Esophagus muscularis mucosa (tissue), 4 donors: ENCODE measurements around the gene MOCOS. TPM values are rescaled to one million over a fixed set of nuclear protein-coding genes. Genes with fewer than 3 reads are reported as not detected.

Experiments used
- DNase-seq: peaks from one replicate; pipeline ENCODE4 v3.0.0-alpha.2; 2017; ENCODE audit errors: extremely low spot score
- H3K27ac ChIP-seq, 4 donors: fragments of 200-600 bp; sonication (generic); replicated peaks in 1 of 4; 1 replicate in 3 of 4; 2 replicates in 1 of 4; pipeline ENCODE4 v1.5.1; 2016 to 2019; ENCODE audit warnings: mild to moderate bottlenecking in 1 of 4
- H3K27me3 ChIP-seq, 4 donors: fragments of 200-600 bp; sonication (generic); one replicate each; pipeline versions ENCODE4 v1.5.1 to v1.6.0; 2016 to 2019
- H3K36me3 ChIP-seq, 4 donors: fragments of 200-600 bp; sonication (generic); one replicate each; pipeline ENCODE4 v1.5.1; 2016 to 2019
- H3K4me1 ChIP-seq, 4 donors: fragments of 200-600 bp; sonication (generic); one replicate each; pipeline ENCODE4 v1.5.1; 2016 to 2019
- H3K4me3 ChIP-seq, 4 donors: fragments of 200-600 bp; sonication (generic); 1 replicate in 2 of 4; 2 replicates in 2 of 4; pipeline ENCODE4 v1.5.1; 2016 to 2019; ENCODE audit warnings: mild to moderate bottlenecking in 4 of 4, moderate library complexity in 1 of 4
- H3K9me3 ChIP-seq, 4 donors: fragments of 200-600 bp; sonication (generic); 1 replicate in 3 of 4; 2 replicates in 1 of 4; pipeline ENCODE4 v1.5.1; 2016 to 2019
- CTCF ChIP-seq, 3 experiments: fragments of 200-600 bp in 2 of 3; fragments of 450-650 bp in 1 of 3; sonication (generic) in 2 of 3; IDR thresholded peaks; one replicate each; pipeline ENCODE4 v1.5.1; 2017 to 2019; ENCODE audit warnings: antibody characterized with exemption in 3 of 3, mild to moderate bottlenecking in 2 of 3, moderate library complexity in 1 of 3
- EP300 ChIP-seq: sonication (generic); formaldehyde crosslinking; IDR thresholded peaks from one replicate; pipeline ENCODE4 v1.6.1; 2017; ENCODE audit warnings: antibody characterized with exemption
- POLR2A ChIP-seq: fragments of 450-650 bp; IDR thresholded peaks from one replicate; pipeline ENCODE4 v1.6.1; 2017; ENCODE audit warnings: antibody characterized with exemption, moderate library complexity, mild to moderate bottlenecking, low read depth
- POLR2AphosphoS5 ChIP-seq, 2 donors: sonication (generic); formaldehyde crosslinking; IDR thresholded peaks; one replicate each; pipeline ENCODE4 v1.6.1; 2017; ENCODE audit warnings: antibody characterized with exemption in 2 of 2
- WGBS: methylation state at CpG from one replicate; pipeline ENCODE4 v1.1.5; 2018; 5-methylcytosine and 5-hydroxymethylcytosine counted together
- intact Hi-C: fragments of 100-400 bp; cut with DNase I; formaldehyde crosslinking; loops from one replicate; pipeline ENCODE4 v1.15.1; 2023
- total RNA-seq, 4 donors: library from RNA; depleted of rRNA; stranded (reverse); fragments of >200 nt; gene quantifications; one replicate each; pipeline versions ENCODE4 v1.1.0 to v1.2.1, GENCODE V29; 2016

Gene MOCOS
- total RNA-seq, 4 donors from 2014 or later: 0.98 to 1.7 (median 1.4) TPM

DNA sequence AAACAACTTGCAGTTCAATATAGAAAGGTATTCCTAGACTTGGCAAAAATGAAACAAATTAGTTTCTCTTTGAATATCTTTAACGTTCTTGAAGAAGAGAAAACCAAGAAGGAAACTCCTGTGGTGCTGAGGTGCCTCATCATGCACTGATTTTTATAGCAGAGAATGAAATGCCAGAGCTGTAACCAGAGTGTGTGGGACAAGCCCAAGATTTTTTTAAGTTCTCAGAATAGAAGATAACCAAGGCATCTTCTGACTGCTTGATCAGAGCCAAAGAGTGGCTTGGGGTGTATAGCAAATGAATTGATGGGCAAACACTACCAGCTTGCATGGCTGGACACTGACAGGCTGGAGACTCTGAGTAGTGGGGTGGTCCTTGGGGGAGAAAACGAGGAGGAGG, 118.1 kb downstream of the MOCOS start:
- no peaks in the 10 kb centered on the region for H3K36me3 ChIP-seq
- peak; percentile 47 for DNase-seq
- H3K9me3 ChIP-seq: no peaks in the 10 kb centered on the region
- no peak overlapping the region for H3K4me3 ChIP-seq
- H3K27ac ChIP-seq: no peak overlapping the region
- intact Hi-C loops: no loop called here
- TF ChIP-seq POLR2A (no peak), EP300 (no peak), POLR2AphosphoS5 (IDR thresholded peaks at IDR 0.05) (no peak), CTCF (IDR thresholded peaks at IDR 0.05) (no peak)
- no peaks in the 10 kb centered on the region for H3K27me3 ChIP-seq
- peaks cover 0 to 8% (median 4%) of the 10 kb centered on the region in 4 donors for H3K4me1 ChIP-seq
- WGBS: 52% methylated on average over 2 of the region's 2 CpGs

- Histone ChIP-seq H3K4me1 (peaks cover 0 to 15% (median 4%) of the 10 kb centered on the region in 4 donors), H3K27ac (no peak overlapping the region), H3K9me3 (no peaks in the 10 kb centered on the region), H3K4me3 (no peak overlapping the region), H3K27me3 (no peaks in the 10 kb centered on the region), H3K36me3 (no peaks in the 10 kb centered on the region)
- no peak for TF ChIP-seq CTCF (IDR thresholded peaks at IDR 0.05)
- no peak for TF ChIP-seq POLR2AphosphoS5 (IDR thresholded peaks at IDR 0.05)
- no peak for TF ChIP-seq POLR2A
- TF ChIP-seq EP300: no peak
- DNase-seq: no peak
- intact Hi-C loops: no loop called here
Measured at GRCh38 chr18:36307513-36307912, 120.2 kb downstream of the MOCOS start.

- no peak for TF ChIP-seq POLR2AphosphoS5 (IDR thresholded peaks at IDR 0.05)
- TF ChIP-seq POLR2A: no peak
- TF ChIP-seq CTCF (IDR thresholded peaks at IDR 0.05): no peak
- TF ChIP-seq EP300: no peak
- WGBS: 83% methylated on average over 7 of the region's 7 CpGs
- intact Hi-C loops: no loop called here
- Histone ChIP-seq H3K9me3 (no peaks in the 10 kb centered on the region), H3K27me3 (no peaks in the 10 kb centered on the region), H3K36me3 (no peaks in the 10 kb centered on the region), H3K27ac (no peak overlapping the region), H3K4me1 (peaks cover 0 to 25% (median 4%) of the 10 kb centered on the region in 4 donors), H3K4me3 (no peak overlapping the region)
- DNase-seq: no peak
Measured at GRCh38 chr18:36308711-36309435, 121.6 kb downstream of the MOCOS start.

- 75% methylated on average over 11 of the region's 11 CpGs for WGBS
- peaks cover 0 to 25% (median 4%) of the 10 kb centered on the region in 4 donors for H3K4me1 ChIP-seq
- H3K27ac ChIP-seq: no peak overlapping the region
- H3K9me3 ChIP-seq: no peaks in the 10 kb centered on the region
- no peak overlapping the region for H3K4me3 ChIP-seq
- H3K36me3 ChIP-seq: no peaks in the 10 kb centered on the region
- no peak for DNase-seq
- intact Hi-C loops: no loop called here
- TF ChIP-seq POLR2AphosphoS5 (IDR thresholded peaks at IDR 0.05): no peak
- no peak for TF ChIP-seq EP300
- TF ChIP-seq POLR2A: no peak
- no peak for TF ChIP-seq CTCF (IDR thresholded peaks at IDR 0.05)
- no peaks in the 10 kb centered on the region for H3K27me3 ChIP-seq
Measured at GRCh38 chr18:36309436-36310391, 122.4 kb downstream of the MOCOS start.
